T1000 (cell line): ENCODE measurements around the gene ZNF611.
A peak's percentile ranks its signal among the peaks of the same experiment; 100 is the strongest.
"Not testable (repeated sequence)": the region's sequence is repeated elsewhere in the genome, so short reads cannot be mapped to it uniquely, and the experiment has no call there.

ENCODE experiments used
- DNase-seq: peaks from one replicate; lab custom pipeline; 2025; ENCODE audit warnings: mixed read lengths; lab: John Stamatoyannopoulos, UW

The ZNF611 gene

DNA sequence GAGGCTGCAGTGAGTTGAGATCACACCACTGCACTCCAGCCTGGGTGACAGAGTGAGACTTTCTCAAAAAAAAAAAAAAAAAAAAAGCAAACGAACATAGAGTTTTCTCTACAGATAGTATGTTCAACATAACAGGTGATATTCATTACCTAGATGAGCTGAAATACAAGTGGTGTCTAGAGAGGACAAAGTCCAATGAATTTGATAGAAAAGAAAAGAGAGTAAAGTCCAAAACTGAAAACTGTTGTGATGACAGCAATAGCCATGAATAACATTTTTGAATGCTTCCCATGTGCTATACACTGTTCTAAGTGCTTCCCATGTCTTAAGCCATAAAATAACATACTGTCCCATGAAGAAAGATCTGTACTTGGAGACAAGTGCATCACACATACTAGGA is 53.6 kb downstream of the ZNF611 start:
- not testable (repeated sequence) for DNase-seq

- DNase-seq = no peak
Observed at GRCh38 chr19:52679598-52679997, 55.2 kb downstream of the ZNF611 start.

- not testable (repeated sequence) for DNase-seq
Observed at GRCh38 chr19:52675239-52675638, 59.6 kb downstream of the ZNF611 start.

DNA sequence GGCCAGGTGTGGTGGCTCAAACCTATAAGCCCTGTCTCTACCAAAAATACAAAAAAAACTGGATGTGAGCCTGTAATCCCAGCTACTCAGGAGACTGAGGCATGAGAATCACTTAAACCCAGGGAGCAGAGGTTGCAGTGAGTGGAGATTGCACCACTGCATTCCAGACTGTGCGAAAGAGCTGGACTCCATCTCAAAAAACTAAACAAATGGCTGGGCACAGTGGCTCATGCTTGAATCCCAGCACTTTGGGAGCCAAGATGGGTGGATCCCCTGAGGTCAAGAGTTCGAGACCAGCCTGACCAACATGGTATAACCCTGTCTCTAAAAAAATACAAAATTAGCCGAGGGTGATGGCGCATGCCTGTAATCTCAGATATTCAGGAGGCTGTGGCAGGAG is 61.8 kb downstream of the ZNF611 start:
- DNase-seq = no peak

- no peak for DNase-seq
Observed at GRCh38 chr19:52670046-52670445, 64.8 kb downstream of the ZNF611 start.

DNA sequence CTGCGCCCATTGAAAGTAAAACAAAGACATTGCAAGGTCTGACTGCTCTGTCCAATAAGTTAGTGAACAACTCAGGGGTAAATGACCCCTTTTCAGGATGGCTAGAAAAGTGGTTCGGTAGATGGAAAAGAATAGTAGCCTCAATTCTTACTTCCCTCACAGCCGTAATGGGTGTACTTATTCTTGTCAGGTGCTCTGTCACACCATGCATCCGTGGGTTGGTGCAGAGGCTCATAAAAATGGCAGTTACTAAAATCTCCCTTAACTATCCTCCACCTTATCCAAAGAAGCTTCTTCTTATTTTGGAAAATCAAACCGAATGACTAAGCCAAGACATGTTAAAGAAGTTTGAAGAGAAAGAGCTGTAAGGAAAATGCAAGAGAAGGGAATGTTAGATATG is 65.3 kb downstream of the ZNF611 start:
- no peak for DNase-seq

- no peak for DNase-seq
Observed at GRCh38 chr19:52667972-52668371, 66.9 kb downstream of the ZNF611 start.

DNA sequence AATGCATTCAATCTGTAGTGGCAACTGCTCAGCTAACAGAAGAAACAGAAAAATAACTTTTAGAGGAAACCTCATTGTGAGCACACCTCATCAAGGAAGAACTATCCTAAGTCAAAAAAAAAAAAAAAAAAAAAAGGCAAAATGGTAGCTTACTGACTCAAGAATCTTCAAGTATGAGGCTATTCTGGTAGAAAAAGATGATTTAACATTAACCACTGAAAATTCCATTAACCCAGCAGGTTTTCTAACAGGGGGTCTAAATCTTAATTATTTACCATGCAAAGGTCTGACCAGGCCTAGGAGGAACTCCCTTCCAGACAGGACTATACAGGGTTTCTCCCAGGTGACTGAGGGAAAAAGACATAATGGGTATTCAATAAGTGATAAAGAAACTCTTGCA is 68.3 kb downstream of the ZNF611 start:
- DNase-seq = no peak

DNA sequence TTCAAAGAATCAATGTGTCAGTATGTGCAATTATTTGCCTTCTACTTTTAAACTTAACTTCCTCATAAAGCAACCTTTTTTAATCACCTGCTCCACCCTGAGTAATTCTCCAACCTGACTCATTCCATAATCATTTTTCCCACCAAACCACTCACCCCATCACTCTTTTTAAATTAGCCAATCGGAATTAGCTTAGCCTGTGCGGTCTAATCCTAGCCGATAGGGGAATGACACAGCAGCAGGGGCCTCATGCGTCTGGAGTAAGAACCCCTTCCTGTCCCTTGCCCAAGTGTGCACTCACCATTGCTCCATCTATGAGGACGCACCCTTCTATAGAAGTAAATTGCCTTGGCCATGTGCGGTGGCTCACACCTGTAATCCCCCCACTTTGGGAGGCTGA is 69.3 kb downstream of the ZNF611 start:
- DNase-seq = peak; percentile 7

- no peak for DNase-seq
Observed at GRCh38 chr19:52665027-52665426, 69.8 kb downstream of the ZNF611 start.

- DNase-seq = no peak
Observed at GRCh38 chr19:52664461-52664860, 70.4 kb downstream of the ZNF611 start.

- DNase-seq = no peak
Observed at GRCh38 chr19:52662631-52663030, 72.2 kb downstream of the ZNF611 start.

DNA sequence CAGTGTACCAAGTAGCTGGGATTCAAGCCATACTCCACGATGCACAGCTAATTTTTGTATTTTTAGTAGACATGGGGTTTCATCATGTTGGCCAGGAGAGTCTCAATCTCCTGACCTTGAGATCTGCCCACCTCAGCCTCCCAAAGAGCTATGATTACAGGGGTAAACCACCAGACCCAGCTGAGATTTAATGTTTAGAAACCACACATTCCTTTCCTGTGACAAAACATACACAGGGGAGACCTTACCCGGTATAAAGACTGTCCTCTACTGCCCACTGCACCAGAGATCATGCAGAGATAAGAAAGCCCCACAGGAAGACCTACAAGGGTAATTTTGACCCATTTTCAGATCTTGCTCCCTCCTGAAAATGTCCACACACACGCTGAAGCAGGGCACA is 73.9 kb downstream of the ZNF611 start:
- DNase-seq = no peak

- no peak for DNase-seq
Observed at GRCh38 chr19:52659013-52659412, 75.8 kb downstream of the ZNF611 start.

GRCh38 chr19:52658595-52658994 is 76.2 kb downstream of the ZNF611 start:
- DNase-seq = no peak

DNA sequence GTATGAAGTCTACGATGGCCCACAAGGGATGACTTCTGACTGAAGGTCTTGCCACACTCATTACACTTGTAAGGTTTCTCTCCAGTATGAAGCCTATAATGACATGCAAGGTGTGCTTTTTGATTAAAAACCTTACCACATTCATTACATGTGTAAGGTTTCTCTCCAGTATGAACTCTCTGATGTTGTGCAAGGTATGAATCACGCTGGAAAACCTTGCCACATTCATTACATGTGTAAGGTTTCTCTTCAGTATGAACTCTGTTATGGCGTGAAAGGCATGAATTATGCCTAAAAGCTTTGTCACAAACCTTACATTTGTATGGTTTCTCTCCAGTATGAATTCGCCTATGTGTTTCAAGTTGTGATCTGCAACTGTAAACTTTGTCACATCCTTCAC is 81.7 kb downstream of the ZNF611 start:
- no peak for DNase-seq
